ENCODE results near the gene MYO18B. TPM values are rescaled to one million over a fixed set of nuclear protein-coding genes. Genes with fewer than 3 reads are reported as not detected.

MYO18B gene
- total RNA-seq, 1 donor from 2014 or later, result 0.07 TPM

- Mint-ChIP-seq H3K27me3 (ENCODE audit: low read depth) (peaks cover 10% of the 10 kb centered on the region), H3K4me3 (no peak overlapping the region), H3K27ac (no peak overlapping the region), H3K9me3 (no peaks in the 10 kb centered on the region), H3K4me1 (peaks cover 8% of the 10 kb centered on the region), H3K36me3 (no peaks in the 10 kb centered on the region)
- no peak for DNase-seq (ENCODE audit: low spot score in 2 of 2, unreplicated experiment in 2 of 2)
- TF ChIP-seq CTCF (IDR thresholded peaks at IDR 0.05; ENCODE audit: unreplicated experiment), result no peak
Observed at GRCh38 chr22:25839755-25840154, 97.8 kb downstream of the MYO18B start.

GRCh38 chr22:25840167-25840566 is 98.2 kb downstream of the MYO18B start:
- no peaks in the 10 kb centered on the region for H3K36me3 Mint-ChIP-seq

GRCh38 chr22:25840891-25841290 is 98.9 kb downstream of the MYO18B start:
- Mint-ChIP-seq H3K27ac (no peak overlapping the region), H3K27me3 (ENCODE audit: low read depth) (peaks cover 6% of the 10 kb centered on the region), H3K9me3 (no peaks in the 10 kb centered on the region), H3K4me1 (peaks cover 8% of the 10 kb centered on the region), H3K36me3 (no peaks in the 10 kb centered on the region), H3K4me3 (no peak overlapping the region)
- no peak for TF ChIP-seq CTCF (IDR thresholded peaks at IDR 0.05; ENCODE audit: unreplicated experiment)
- DNase-seq (ENCODE audit: low spot score in 2 of 2, unreplicated experiment in 2 of 2), result no peak

More at GRCh38 chr22:25840167-25840566, 98.2 kb downstream of the MYO18B start:
- no peak for TF ChIP-seq CTCF (IDR thresholded peaks at IDR 0.05; ENCODE audit: unreplicated experiment)
- peaks cover 8% of the 10 kb centered on the region for H3K27me3 Mint-ChIP-seq (ENCODE audit: low read depth)
- no peaks in the 10 kb centered on the region for H3K9me3 Mint-ChIP-seq
- H3K4me3 Mint-ChIP-seq, result no peak overlapping the region
- no peak for DNase-seq (ENCODE audit: low spot score in 2 of 2, unreplicated experiment in 2 of 2)
- peaks cover 8% of the 10 kb centered on the region for H3K4me1 Mint-ChIP-seq
- no peak overlapping the region for H3K27ac Mint-ChIP-seq

- no peak for TF ChIP-seq CTCF (IDR thresholded peaks at IDR 0.05; ENCODE audit: unreplicated experiment)
- Mint-ChIP-seq H3K9me3 (no peaks in the 10 kb centered on the region), H3K36me3 (no peaks in the 10 kb centered on the region)
Observed at GRCh38 chr22:25841775-25842174, 99.8 kb downstream of the MYO18B start.

DNA sequence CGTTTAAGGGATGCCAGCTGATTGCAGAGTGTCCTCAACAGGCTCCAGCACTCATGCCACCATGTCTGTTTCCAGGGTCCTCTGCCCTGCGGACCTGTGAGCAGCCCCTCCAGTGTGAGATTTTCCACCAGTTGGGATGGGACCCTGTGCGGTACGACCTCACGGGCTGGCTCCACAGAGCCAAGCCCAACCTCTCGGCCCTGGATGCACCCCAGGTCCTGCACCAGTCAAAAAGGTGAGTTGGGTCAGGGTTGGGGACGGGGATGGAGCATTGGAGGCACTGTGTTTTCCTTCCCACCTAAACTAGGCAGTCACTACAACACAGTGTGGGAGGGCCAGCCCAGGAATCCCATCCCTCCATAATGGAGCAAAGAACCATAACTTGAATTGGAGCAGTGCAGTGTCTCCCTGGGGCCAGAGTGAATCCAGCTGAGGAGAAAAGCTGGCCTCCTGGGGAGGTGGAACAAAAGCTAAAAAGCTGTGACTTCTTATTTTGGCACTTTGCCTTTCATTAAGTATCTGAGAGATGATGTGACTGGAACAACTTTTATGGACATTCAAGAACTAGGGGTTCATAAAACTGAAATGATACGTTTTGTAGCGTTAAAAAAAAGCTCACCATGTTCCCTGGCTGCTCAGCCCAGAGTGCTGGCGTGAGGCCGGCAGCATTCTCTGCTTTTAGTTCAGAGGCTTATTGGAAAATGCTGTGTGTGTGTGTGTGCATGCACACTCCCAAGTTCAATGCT is 101.8 kb downstream of the MYO18B start:
- TF ChIP-seq CTCF (IDR thresholded peaks at IDR 0.05; ENCODE audit: unreplicated experiment), result no peak
- Mint-ChIP-seq H3K27me3 (ENCODE audit: low read depth) (peaks cover 5% of the 10 kb centered on the region), H3K4me3 (no peak overlapping the region), H3K9me3 (no peaks in the 10 kb centered on the region), H3K27ac (no peak overlapping the region), H3K4me1 (peaks cover 8% of the 10 kb centered on the region), H3K36me3 (no peaks in the 10 kb centered on the region)
- DNase-seq (ENCODE audit: low spot score in 2 of 2, unreplicated experiment in 2 of 2), result no peak

More at GRCh38 chr22:25841775-25842174, 99.8 kb downstream of the MYO18B start:
- Mint-ChIP-seq H3K27me3 (ENCODE audit: low read depth) (peaks cover 5% of the 10 kb centered on the region), H3K4me3 (no peak overlapping the region), H3K27ac (no peak overlapping the region), H3K4me1 (peaks cover 8% of the 10 kb centered on the region)
- no peak for DNase-seq (ENCODE audit: low spot score in 2 of 2, unreplicated experiment in 2 of 2)

All from mesothelial cell of epicardium (in vitro differentiated cells).